ENCODE data around the gene CALML5. TPM values are rescaled to one million over a fixed set of nuclear protein-coding genes. Genes with fewer than 3 reads are reported as not detected.

The CALML5 gene
- total RNA-seq, 1 donor from 2014 or later = not detected

- TF ChIP-seq CTCF (IDR thresholded peaks at IDR 0.05; ENCODE audit: insufficient read depth, low read length, poor library complexity, severe bottlenecking) = no peak
Observed at GRCh38 chr10:5540080-5540479, 40.7 kb upstream of the CALML5 start.

GRCh38 chr10:5538892-5539651, 39.7 kb upstream of the CALML5 start:
- DNase-seq (ENCODE audit: low read depth) = no peak
- no peaks in the 10 kb centered on the region for H3K36me3 ChIP-seq (ENCODE audit: control insufficient read depth, insufficient read depth, low read length)
- TF ChIP-seq CTCF (IDR thresholded peaks at IDR 0.05; ENCODE audit: insufficient read depth, low read length, poor library complexity, severe bottlenecking) = no peak
- H3K4me3 ChIP-seq (ENCODE audit: low read depth, low read length) = no peak overlapping the region
- H3K27me3 ChIP-seq (ENCODE audit: control insufficient read depth, insufficient read depth, low read length) = no peaks in the 10 kb centered on the region

More at GRCh38 chr10:5540080-5540479, 40.7 kb upstream of the CALML5 start:
- no peak overlapping the region for H3K4me3 ChIP-seq (ENCODE audit: low read depth, low read length)
- H3K36me3 ChIP-seq (ENCODE audit: control insufficient read depth, insufficient read depth, low read length) = no peaks in the 10 kb centered on the region
- DNase-seq (ENCODE audit: low read depth) = no peak
- H3K27me3 ChIP-seq (ENCODE audit: control insufficient read depth, insufficient read depth, low read length) = no peaks in the 10 kb centered on the region

DNA sequence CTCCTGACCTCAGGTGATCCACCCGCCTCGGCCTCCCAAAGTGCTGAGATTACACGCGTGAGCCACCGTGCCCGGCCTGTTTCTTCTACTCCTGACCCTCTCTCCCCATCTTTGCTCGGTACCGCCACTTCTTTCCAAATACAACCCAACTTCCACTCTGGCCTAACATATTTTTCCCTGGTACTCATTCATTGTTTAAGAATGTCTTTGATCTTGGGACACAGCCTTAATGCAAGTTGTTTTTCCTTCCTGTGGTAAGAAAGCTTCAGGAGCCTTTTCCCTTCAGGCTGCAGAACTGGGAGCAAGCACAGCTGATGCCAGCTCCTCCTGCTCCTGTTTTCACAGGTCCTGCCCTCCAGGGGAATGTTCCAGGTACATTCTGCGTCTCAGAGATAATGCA, 39.1 kb upstream of the CALML5 start:
- no peaks in the 10 kb centered on the region for H3K27me3 ChIP-seq (ENCODE audit: control insufficient read depth, insufficient read depth, low read length)
- no peak for TF ChIP-seq CTCF (IDR thresholded peaks at IDR 0.05; ENCODE audit: insufficient read depth, low read length, poor library complexity, severe bottlenecking)
- DNase-seq (ENCODE audit: low read depth) = no peak
- no peak overlapping the region for H3K4me3 ChIP-seq (ENCODE audit: low read depth, low read length)
- H3K36me3 ChIP-seq (ENCODE audit: control insufficient read depth, insufficient read depth, low read length) = no peaks in the 10 kb centered on the region

GRCh38 chr10:5537684-5538083, 38.3 kb upstream of the CALML5 start:
- Histone ChIP-seq H3K4me3 (ENCODE audit: low read depth, low read length) (no peak overlapping the region), H3K36me3 (ENCODE audit: control insufficient read depth, insufficient read depth, low read length) (no peaks in the 10 kb centered on the region), H3K27me3 (ENCODE audit: control insufficient read depth, insufficient read depth, low read length) (no peaks in the 10 kb centered on the region)
- no peak for DNase-seq (ENCODE audit: low read depth)
- TF ChIP-seq CTCF (IDR thresholded peaks at IDR 0.05; ENCODE audit: insufficient read depth, low read length, poor library complexity, severe bottlenecking) = no peak

DNA sequence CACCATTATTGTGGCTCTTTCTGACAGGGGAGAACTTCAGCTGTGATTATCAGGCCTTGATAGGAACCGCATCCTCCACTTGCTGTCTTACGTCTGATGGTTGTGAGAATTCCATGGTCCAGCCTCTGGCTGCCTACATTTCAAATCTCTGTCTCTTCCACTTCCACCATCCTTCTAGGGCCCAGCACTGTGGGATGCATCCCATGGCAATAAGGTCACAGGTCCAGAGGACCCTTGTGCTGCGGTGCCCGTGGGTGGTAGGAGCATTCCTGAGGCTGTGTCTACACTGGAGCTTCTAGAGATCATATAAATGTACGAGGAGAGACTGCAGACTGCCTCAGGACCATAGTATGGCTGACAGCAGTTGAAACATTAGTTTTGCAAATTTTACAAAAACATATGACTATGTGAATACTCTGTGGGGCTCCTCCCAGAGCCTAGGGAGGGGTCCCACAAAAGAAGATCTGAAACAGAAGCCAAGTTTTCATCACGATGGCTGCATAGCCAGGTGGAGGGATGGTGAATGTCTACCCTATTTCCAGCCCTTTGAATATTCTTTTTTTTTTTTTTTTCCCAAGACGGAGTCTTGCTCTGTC, 37.2 kb upstream of the CALML5 start:
- no peak for DNase-seq (ENCODE audit: low read depth)
- H3K4me3 ChIP-seq (ENCODE audit: low read depth, low read length) = no peak overlapping the region
- no peaks in the 10 kb centered on the region for H3K27me3 ChIP-seq (ENCODE audit: control insufficient read depth, insufficient read depth, low read length)
- no peaks in the 10 kb centered on the region for H3K36me3 ChIP-seq (ENCODE audit: control insufficient read depth, insufficient read depth, low read length)
- TF ChIP-seq CTCF (IDR thresholded peaks at IDR 0.05; ENCODE audit: insufficient read depth, low read length, poor library complexity, severe bottlenecking) = no peak
